ENCODE measurements around the gene KRT4. TPM values are rescaled to one million over a fixed set of nuclear protein-coding genes. Genes with fewer than 3 reads are reported as not detected.

KRT4 gene
- total and polyA plus RNA-seq, 2 donors (not counting 3 experiments of a cell fraction or from before 2014, with no cell fraction given), result not detected

- no peaks in the 10 kb centered on the region for H3K79me2 ChIP-seq (ENCODE audit: control insufficient read depth, insufficient read depth, low read length)
- H3K27ac ChIP-seq (ENCODE audit: insufficient read depth, low read depth, low read length), result no peak overlapping the region
- H3K9me1 ChIP-seq (replicated peaks; ENCODE audit: control insufficient read depth, extremely low read depth, insufficient read depth, low read length), result no peaks in the 10 kb centered on the region
- FAIRE-seq, result no peak
- TF ChIP-seq CTCF (IDR thresholded peaks at IDR 0.05; ENCODE audit: extremely low read depth in 1 of 2, insufficient read depth in 1 of 2, low read depth in 1 of 2, low read length in 2 of 2), result no peak
- no peak for TF ChIP-seq POLR2A (IDR thresholded peaks at IDR 0.05; ENCODE audit: low read depth, low read length)
- no peak for TF ChIP-seq EZH2 (IDR thresholded peaks at IDR 0.05; ENCODE audit: borderline replicate concordance, low read depth, low read length, severe bottlenecking)
- TF ChIP-seq POLR2AphosphoS5 (IDR thresholded peaks at IDR 0.05; ENCODE audit: insufficient read depth, low read depth, low read length), result no peak
- TF ChIP-seq GATA2 (IDR thresholded peaks at IDR 0.05; ENCODE audit: insufficient read depth, insufficient read length, low read depth, low read length), result no peak
- no peak for TF ChIP-seq FOS (IDR thresholded peaks at IDR 0.05; ENCODE audit: borderline replicate concordance, insufficient read depth, low read length)
- no peak for TF ChIP-seq MAX (IDR thresholded peaks at IDR 0.05; ENCODE audit: insufficient read depth, insufficient read length)
- TF ChIP-seq JUN (IDR thresholded peaks at IDR 0.05; ENCODE audit: borderline replicate concordance, insufficient read depth, insufficient read length, low read depth), result no peak
- no peak for TF ChIP-seq MYC (IDR thresholded peaks at IDR 0.05; ENCODE audit: low read depth, low read length)
- POLR2A ChIA-PET, result no interaction called here
- no peaks in the 10 kb centered on the region for H3K4me1 ChIP-seq (ENCODE audit: control insufficient read depth, extremely low read depth, insufficient read depth, low read length)
- CTCF ChIA-PET, result interaction anchor here (0.7 to 1.0 kb wide), 2 partner anchors 61 to 458 kb away, joined by 3 read pairs; no protein-coding TSS in a partner anchor
- no peak overlapping the region for H3K9ac ChIP-seq (replicated peaks; ENCODE audit: extremely low read depth, insufficient read depth, low read length)
- no peaks in the 10 kb centered on the region for H3K36me3 ChIP-seq (ENCODE audit: control insufficient read depth in 2 of 2, extremely low read depth in 1 of 2, insufficient read depth in 2 of 2, low read length in 2 of 2)
- H2AFZ ChIP-seq (ENCODE audit: low read depth, low read length), result no peak overlapping the region
- DNase-seq (ENCODE audit: low read depth, low spot score), result no peak
- H3K27me3 ChIP-seq (ENCODE audit: control insufficient read depth in 2 of 2, insufficient read depth in 2 of 2, low read length in 2 of 2), result peaks cover 0 to 5% of the 10 kb centered on the region in 2 experiments
- no peaks in the 10 kb centered on the region for H3K9me3 ChIP-seq (replicated peaks; ENCODE audit: control insufficient read depth, insufficient read depth, low read length)
- no peaks in the 10 kb centered on the region for H4K20me1 ChIP-seq (replicated peaks; ENCODE audit: control insufficient read depth, extremely low read depth, insufficient read depth, low read length)
- no peak overlapping the region for H3K4me3 ChIP-seq (replicated peaks in 1 of 3; ENCODE audit: insufficient read depth in 1 of 3, low read depth in 1 of 3, low read length in 3 of 3)
- intact Hi-C loops (cut with micrococcal nuclease), result no loop called here
- BruUV-seq (replicated peaks), result no TSS peak
- H3K4me2 ChIP-seq (ENCODE audit: insufficient read depth, low read length), result no peak overlapping the region
- dilution Hi-C loops (cut with MboI; ENCODE audit: extremely low pct_ligation_motif_present, low sequenced_read_pairs), result no loop called here
These were observed 8.9 kb downstream of the KRT4 start for GRCh38 chr12:52805000-52805399.
